DOHH2 (cell line): ENCODE results near the gene MDN1.

ENCODE experiments used
- H3F3A ChIP-seq: fragments of 200-600 bp; sonication (generic), shearing (Covaris generic); 2 replicates; pipeline ENCODE4 v1.6.0; 2016; ENCODE audit warnings: antibody characterized with exemption, mild to moderate bottlenecking; ENCODE audit not compliant: control insufficient read depth, insufficient read depth
- H3K27ac ChIP-seq: fragments of 200-600 bp; sonication (generic); 2 replicates; pipeline ENCODE4 v1.5.1; 2014; ENCODE audit warnings: low read depth, mild to moderate bottlenecking, low read length, moderate library complexity
- H3K27me3 ChIP-seq: fragments of 200-600 bp; sonication (generic); 2 replicates; pipeline ENCODE4 v1.6.1; 2014; ENCODE audit warnings: mild to moderate bottlenecking, low read length, mixed read lengths; ENCODE audit not compliant: control insufficient read depth
- H3K36me3 ChIP-seq: fragments of 200-600 bp; sonication (generic); 2 replicates; pipeline ENCODE4 v1.6.1; 2014; ENCODE audit warnings: mild to moderate bottlenecking, low read length, moderate library complexity, mixed read lengths; ENCODE audit not compliant: control insufficient read depth
- H3K4me1 ChIP-seq: fragments of 200-600 bp; sonication (generic); 2 replicates; pipeline ENCODE4 v1.6.1; 2014; ENCODE audit warnings: mild to moderate bottlenecking, low read length, mixed read lengths; ENCODE audit not compliant: control insufficient read depth
- H3K4me2 ChIP-seq: fragments of 200-600 bp; sonication (generic); 2 replicates; pipeline ENCODE4 v1.6.0; 2014; ENCODE audit warnings: mild to moderate bottlenecking, low read length, moderate library complexity
- H3K4me3 ChIP-seq: fragments of 200-600 bp; sonication (generic); 2 replicates; pipeline ENCODE4 v1.5.1; 2014; ENCODE audit warnings: mild to moderate bottlenecking, low read length, mixed read lengths
- H3K79me2 ChIP-seq: fragments of 200-600 bp; sonication (generic); 2 replicates; pipeline ENCODE4 v1.6.1; 2014; ENCODE audit warnings: mild to moderate bottlenecking, low read length, mixed read lengths; ENCODE audit not compliant: control insufficient read depth
- H3K9me2 ChIP-seq: fragments of 200-600 bp; sonication (generic); replicated peaks from 2 replicates; pipeline ENCODE4 v1.6.1; 2014; ENCODE audit warnings: mild to moderate bottlenecking, low read length, mixed read lengths; ENCODE audit not compliant: control insufficient read depth
- H3K9me3 ChIP-seq: fragments of 200-600 bp; sonication (generic); 2 replicates; pipeline ENCODE4 v1.6.1; 2014; ENCODE audit warnings: antibody characterized with exemption, low read length, mixed read lengths; ENCODE audit not compliant: control insufficient read depth, insufficient read depth
- H4K20me1 ChIP-seq: fragments of 200-600 bp; sonication (generic); 2 replicates; pipeline ENCODE4 v1.6.0; 2014; ENCODE audit warnings: low read depth, mild to moderate bottlenecking, antibody characterized with exemption, low read length, moderate library complexity; ENCODE audit not compliant: control insufficient read depth, insufficient read depth
- CTCF ChIP-seq: fragments of 200-600 bp; sonication (generic); IDR thresholded peaks from one replicate; pipeline ENCODE4 v1.5.1; 2014; ENCODE audit warnings: antibody characterized with exemption, mild to moderate bottlenecking, low read depth, low read length; ENCODE audit not compliant: poor library complexity, severe bottlenecking
- EZH2phosphoT487 ChIP-seq: fragments of 200-600 bp; sonication (generic); IDR thresholded peaks from 2 replicates; pipeline ENCODE4 v1.6.1; 2017; ENCODE audit warnings: borderline replicate concordance, mild to moderate bottlenecking, antibody characterized with exemption, low read length, moderate library complexity, mixed read lengths

MDN1 gene

GRCh38 chr6:89708316-89708715, 111.3 kb downstream of the MDN1 start:
- H4K20me1 ChIP-seq, result no peaks in the 10 kb centered on the region
- no peak overlapping the region for H3K4me3 ChIP-seq
- TF ChIP-seq CTCF, result no peak
- no peak for TF ChIP-seq EZH2phosphoT487
- no peaks in the 10 kb centered on the region for H3K9me3 ChIP-seq
- peaks cover 87% of the 10 kb centered on the region for H3K36me3 ChIP-seq
- H3K9me2 ChIP-seq, result no peaks in the 10 kb centered on the region
- H3K79me2 ChIP-seq, result no peaks in the 10 kb centered on the region
- H3K4me2 ChIP-seq, result no peak overlapping the region
- no peaks in the 10 kb centered on the region for H3K4me1 ChIP-seq
- H3K27ac ChIP-seq, result no peak overlapping the region
- no peaks in the 10 kb centered on the region for H3F3A ChIP-seq
- H3K27me3 ChIP-seq, result no peaks in the 10 kb centered on the region

- H3K9me2 ChIP-seq, result no peaks in the 10 kb centered on the region
- no peaks in the 10 kb centered on the region for H3K4me1 ChIP-seq
- H3K9me3 ChIP-seq, result no peaks in the 10 kb centered on the region
- H3K27me3 ChIP-seq, result no peaks in the 10 kb centered on the region
- no peaks in the 10 kb centered on the region for H4K20me1 ChIP-seq
- peaks cover 84% of the 10 kb centered on the region for H3K36me3 ChIP-seq
- H3K4me3 ChIP-seq, result no peak overlapping the region
- TF ChIP-seq CTCF, result no peak
- TF ChIP-seq EZH2phosphoT487, result no peak
- H3K79me2 ChIP-seq, result no peaks in the 10 kb centered on the region
- no peak overlapping the region for H3K4me2 ChIP-seq
- no peaks in the 10 kb centered on the region for H3F3A ChIP-seq
- H3K27ac ChIP-seq, result no peak overlapping the region
Observed at GRCh38 chr6:89707766-89708165, 111.8 kb downstream of the MDN1 start.

GRCh38 chr6:89706121-89706520, 113.5 kb downstream of the MDN1 start:
- TF ChIP-seq CTCF, result no peak
- TF ChIP-seq EZH2phosphoT487, result no peak
- Histone ChIP-seq H3K27me3 (no peaks in the 10 kb centered on the region), H3K36me3 (peaks cover 86% of the 10 kb centered on the region), H3K9me3 (no peaks in the 10 kb centered on the region), H3K4me2 (no peak overlapping the region), H3K4me3 (no peak overlapping the region), H4K20me1 (no peaks in the 10 kb centered on the region), H3F3A (no peaks in the 10 kb centered on the region), H3K27ac (no peak overlapping the region), H3K9me2 (no peaks in the 10 kb centered on the region), H3K4me1 (no peaks in the 10 kb centered on the region), H3K79me2 (no peaks in the 10 kb centered on the region)

GRCh38 chr6:89703292-89703691, 116.3 kb downstream of the MDN1 start:
- no peaks in the 10 kb centered on the region for H4K20me1 ChIP-seq
- no peaks in the 10 kb centered on the region for H3K9me3 ChIP-seq
- H3K27ac ChIP-seq, result no peak overlapping the region
- H3K36me3 ChIP-seq, result peaks cover 89% of the 10 kb centered on the region
- no peaks in the 10 kb centered on the region for H3K79me2 ChIP-seq
- no peaks in the 10 kb centered on the region for H3F3A ChIP-seq
- no peaks in the 10 kb centered on the region for H3K27me3 ChIP-seq
- no peak for TF ChIP-seq CTCF
- no peak for TF ChIP-seq EZH2phosphoT487
- no peak overlapping the region for H3K4me3 ChIP-seq
- no peaks in the 10 kb centered on the region for H3K4me1 ChIP-seq
- no peak overlapping the region for H3K4me2 ChIP-seq
- no peaks in the 10 kb centered on the region for H3K9me2 ChIP-seq
